Measurements from ENCODE around the gene IL12RB2.
A peak's percentile ranks its signal among the peaks of the same experiment; 100 is the strongest.

The IL12RB2 gene

GRCh38 chr1:67298762-67299161 lies 8.9 kb upstream of the IL12RB2 start:
- no peaks in the 10 kb centered on the region for H3K36me3 Mint-ChIP-seq (ENCODE audit: low read depth)
- H3K4me1 Mint-ChIP-seq (ENCODE audit: low read depth) = peaks cover 42% of the 10 kb centered on the region
- H3K27me3 Mint-ChIP-seq = peaks cover 21% of the 10 kb centered on the region
- H3K9me3 Mint-ChIP-seq = no peaks in the 10 kb centered on the region
- no peak overlapping the region for H3K27ac Mint-ChIP-seq
- no peak overlapping the region for H3K4me3 Mint-ChIP-seq

GRCh38 chr1:67299296-67299695 lies 8.4 kb upstream of the IL12RB2 start:
- Mint-ChIP-seq H3K36me3 (ENCODE audit: low read depth) (no peaks in the 10 kb centered on the region), H3K27me3 (peaks cover 18% of the 10 kb centered on the region), H3K4me3 (no peak overlapping the region), H3K4me1 (ENCODE audit: low read depth) (peaks cover 47% of the 10 kb centered on the region), H3K9me3 (no peaks in the 10 kb centered on the region), H3K27ac (no peak overlapping the region)

- Mint-ChIP-seq H3K9me3 (no peaks in the 10 kb centered on the region), H3K4me1 (ENCODE audit: low read depth) (peaks cover 46% of the 10 kb centered on the region), H3K27ac (no peak overlapping the region), H3K36me3 (ENCODE audit: low read depth) (no peaks in the 10 kb centered on the region), H3K4me3 (no peak overlapping the region), H3K27me3 (peaks cover 18% of the 10 kb centered on the region)
Measured at GRCh38 chr1:67300561-67300960, 7.1 kb upstream of the IL12RB2 start.

GRCh38 chr1:67304023-67304422 lies 3.6 kb upstream of the IL12RB2 start:
- H3K4me1 Mint-ChIP-seq (ENCODE audit: low read depth) = peaks cover 55% of the 10 kb centered on the region
- peaks cover 6% of the 10 kb centered on the region for H3K36me3 Mint-ChIP-seq (ENCODE audit: low read depth)
- H3K9me3 Mint-ChIP-seq = no peaks in the 10 kb centered on the region
- peak overlapping the region; percentile 47 for H3K4me3 Mint-ChIP-seq
- peaks cover 19% of the 10 kb centered on the region for H3K27me3 Mint-ChIP-seq
- H3K27ac Mint-ChIP-seq = peak overlapping the region; percentile 93

GRCh38 chr1:67306547-67306946 lies 1.1 kb upstream of the IL12RB2 start:
- peak overlapping the region; percentile 96 for H3K27ac Mint-ChIP-seq
- peaks cover 11% of the 10 kb centered on the region for H3K27me3 Mint-ChIP-seq
- H3K36me3 Mint-ChIP-seq (ENCODE audit: low read depth) = peaks cover 29% of the 10 kb centered on the region
- H3K4me1 Mint-ChIP-seq (ENCODE audit: low read depth) = peaks cover 68% of the 10 kb centered on the region
- no peaks in the 10 kb centered on the region for H3K9me3 Mint-ChIP-seq
- no peak overlapping the region for H3K4me3 Mint-ChIP-seq

GRCh38 chr1:67308136-67308535 lies 463 bp downstream of the IL12RB2 start:
- Mint-ChIP-seq H3K9me3 (no peaks in the 10 kb centered on the region), H3K27me3 (peaks cover 8% of the 10 kb centered on the region), H3K36me3 (ENCODE audit: low read depth) (peaks cover 44% of the 10 kb centered on the region), H3K4me1 (ENCODE audit: low read depth) (peaks cover 72% of the 10 kb centered on the region), H3K27ac (peak overlapping the region; percentile 98), H3K4me3 (peak overlapping the region; percentile 96)

GRCh38 chr1:67312615-67313014 lies 4.9 kb downstream of the IL12RB2 start:
- peaks cover 59% of the 10 kb centered on the region for H3K36me3 Mint-ChIP-seq (ENCODE audit: low read depth)
- H3K9me3 Mint-ChIP-seq = no peaks in the 10 kb centered on the region
- peak overlapping the region; percentile 71 for H3K4me3 Mint-ChIP-seq
- H3K4me1 Mint-ChIP-seq (ENCODE audit: low read depth) = peaks cover 75% of the 10 kb centered on the region
- peak overlapping the region; percentile 1 for H3K27ac Mint-ChIP-seq
- H3K27me3 Mint-ChIP-seq = no peaks in the 10 kb centered on the region

- peak overlapping the region; percentile 44 for H3K4me3 Mint-ChIP-seq
- peaks cover 67% of the 10 kb centered on the region for H3K4me1 Mint-ChIP-seq (ENCODE audit: low read depth)
- H3K36me3 Mint-ChIP-seq (ENCODE audit: low read depth) = peaks cover 52% of the 10 kb centered on the region
Measured at GRCh38 chr1:67313934-67314671, 6.4 kb downstream of the IL12RB2 start.

GRCh38 chr1:67314696-67315095 lies 7.0 kb downstream of the IL12RB2 start:
- peaks cover 51% of the 10 kb centered on the region for H3K36me3 Mint-ChIP-seq (ENCODE audit: low read depth)
- H3K4me1 Mint-ChIP-seq (ENCODE audit: low read depth) = peaks cover 61% of the 10 kb centered on the region
- peak overlapping the region; percentile 42 for H3K4me3 Mint-ChIP-seq
- H3K27me3 Mint-ChIP-seq = no peaks in the 10 kb centered on the region
- no peaks in the 10 kb centered on the region for H3K9me3 Mint-ChIP-seq
- H3K27ac Mint-ChIP-seq = peak overlapping the region; percentile 22

More at GRCh38 chr1:67313934-67314671, 6.4 kb downstream of the IL12RB2 start:
- peak overlapping the region; percentile 32 for H3K27ac Mint-ChIP-seq
- no peaks in the 10 kb centered on the region for H3K27me3 Mint-ChIP-seq
- no peaks in the 10 kb centered on the region for H3K9me3 Mint-ChIP-seq

GRCh38 chr1:67316180-67316902 lies 8.7 kb downstream of the IL12RB2 start:
- no peak overlapping the region for H3K4me3 Mint-ChIP-seq
- peaks cover 50% of the 10 kb centered on the region for H3K36me3 Mint-ChIP-seq (ENCODE audit: low read depth)
- no peak overlapping the region for H3K27ac Mint-ChIP-seq
- no peaks in the 10 kb centered on the region for H3K27me3 Mint-ChIP-seq
- peaks cover 55% of the 10 kb centered on the region for H3K4me1 Mint-ChIP-seq (ENCODE audit: low read depth)
- H3K9me3 Mint-ChIP-seq = no peaks in the 10 kb centered on the region

- Mint-ChIP-seq H3K4me3 (no peak overlapping the region), H3K36me3 (ENCODE audit: low read depth) (peaks cover 51% of the 10 kb centered on the region), H3K27ac (no peak overlapping the region), H3K4me1 (ENCODE audit: low read depth) (peaks cover 49% of the 10 kb centered on the region), H3K9me3 (no peaks in the 10 kb centered on the region), H3K27me3 (no peaks in the 10 kb centered on the region)
Measured at GRCh38 chr1:67316918-67317317, 9.2 kb downstream of the IL12RB2 start.

GRCh38 chr1:67317803-67318202 lies 10.1 kb downstream of the IL12RB2 start:
- Mint-ChIP-seq H3K4me1 (ENCODE audit: low read depth) (peaks cover 42% of the 10 kb centered on the region), H3K4me3 (no peak overlapping the region), H3K27me3 (no peaks in the 10 kb centered on the region), H3K27ac (no peak overlapping the region), H3K36me3 (ENCODE audit: low read depth) (peaks cover 51% of the 10 kb centered on the region), H3K9me3 (no peaks in the 10 kb centered on the region)

- Mint-ChIP-seq H3K9me3 (no peaks in the 10 kb centered on the region), H3K36me3 (ENCODE audit: low read depth) (peaks cover 66% of the 10 kb centered on the region), H3K27me3 (no peaks in the 10 kb centered on the region), H3K27ac (no peak overlapping the region), H3K4me1 (ENCODE audit: low read depth) (peaks cover 18% of the 10 kb centered on the region), H3K4me3 (no peak overlapping the region)
Measured at GRCh38 chr1:67322442-67322841, 14.8 kb downstream of the IL12RB2 start.

GRCh38 chr1:67323087-67323486 lies 15.4 kb downstream of the IL12RB2 start:
- no peak overlapping the region for H3K4me3 Mint-ChIP-seq
- no peaks in the 10 kb centered on the region for H3K9me3 Mint-ChIP-seq
- peaks cover 22% of the 10 kb centered on the region for H3K4me1 Mint-ChIP-seq (ENCODE audit: low read depth)
- H3K27ac Mint-ChIP-seq = no peak overlapping the region
- H3K36me3 Mint-ChIP-seq (ENCODE audit: low read depth) = peaks cover 72% of the 10 kb centered on the region
- no peaks in the 10 kb centered on the region for H3K27me3 Mint-ChIP-seq

GRCh38 chr1:67324068-67324467 lies 16.4 kb downstream of the IL12RB2 start:
- H3K27me3 Mint-ChIP-seq = no peaks in the 10 kb centered on the region
- H3K4me1 Mint-ChIP-seq (ENCODE audit: low read depth) = peaks cover 30% of the 10 kb centered on the region
- H3K36me3 Mint-ChIP-seq (ENCODE audit: low read depth) = peaks cover 82% of the 10 kb centered on the region
- H3K27ac Mint-ChIP-seq = no peak overlapping the region
- no peak overlapping the region for H3K4me3 Mint-ChIP-seq
- H3K9me3 Mint-ChIP-seq = no peaks in the 10 kb centered on the region
